PC-3 (cell line): ENCODE results near the gene SRRM3. TPM values are rescaled to one million over a fixed set of nuclear protein-coding genes. Genes with fewer than 3 reads are reported as not detected.
"Not testable (repeated sequence)": the region's sequence is repeated elsewhere in the genome, so short reads cannot be mapped to it uniquely, and the experiment has no call there.

ENCODE experiments used
- ATAC-seq: fragments of 200-7000 bp; cut with Tn5 transposase; 2 replicates; pipeline ENCODE4 v1.9.1; 2020; ENCODE audit warnings: mild to moderate bottlenecking, moderate library complexity
- Bru-seq: library from RNA; stranded (reverse); fragments of 400-500 nt; gene quantifications from one replicate; lab custom pipeline; 2021; lab: Mats Ljungman, UMichigan
- BruChase-seq, 2 experiments: library from RNA; stranded (reverse); fragments of 400-500 nt; gene quantifications; one replicate each; lab custom pipeline; 2021; lab: Mats Ljungman, UMichigan
- BruUV-seq: library from RNA; stranded (reverse); fragments of 400-500 nt; replicated peaks from 2 replicates; lab custom pipeline; 2021; lab: Mats Ljungman, UMichigan
- CTCF ChIA-PET: fragments of 300-600 bp; sonication (Branson Sonifier 250); formaldehyde crosslinking; loops from one replicate; lab custom pipeline; 2022; ENCODE audit warnings: antibody characterized with exemption; lab: Charles Lee
- POLR2A ChIA-PET: fragments of 300-600 bp; sonication (Branson Sonifier 250); formaldehyde crosslinking; loops from one replicate; lab custom pipeline; 2022; ENCODE audit warnings: antibody characterized with exemption; ENCODE audit not compliant: unreplicated experiment; lab: Charles Lee
- DNase-seq: peaks from one replicate; pipeline ENCODE4 v3.0.0-alpha.2; 2015
- H2AFZ ChIP-seq: fragments of 300-600 bp; sonication (generic); 2 replicates; pipeline ENCODE4 v1.6.0; 2016; ENCODE audit warnings: antibody characterized with exemption, low read length
- H3F3A ChIP-seq: fragments of 300-600 bp; sonication (generic); one replicate; pipeline ENCODE4 v1.6.0; 2017; ENCODE audit warnings: antibody characterized with exemption, low read length, control low read depth, mild to moderate bottlenecking; ENCODE audit not compliant: unreplicated experiment
- H3K27ac ChIP-seq: fragments of 300-600 bp; sonication (generic); 2 replicates; pipeline ENCODE4 v1.5.1; 2016; ENCODE audit warnings: mild to moderate bottlenecking, low read length
- H3K27me3 ChIP-seq: fragments of 300-600 bp; sonication (generic); 2 replicates; pipeline ENCODE4 v1.6.1; 2016; ENCODE audit warnings: low read length, mixed read lengths
- H3K36me3 ChIP-seq: fragments of 300-600 bp; sonication (generic); 2 replicates; pipeline ENCODE4 v1.6.1; 2016; ENCODE audit warnings: low read depth, mixed run types, low read length, mixed read lengths
- H3K4me1 ChIP-seq: fragments of 300-600 bp; sonication (generic); 2 replicates; pipeline ENCODE4 v1.5.1; 2016; ENCODE audit warnings: low read length; ENCODE audit not compliant: insufficient read depth
- H3K4me2 ChIP-seq: fragments of 300-600 bp; sonication (generic); 2 replicates; pipeline ENCODE4 v1.6.0; 2016; ENCODE audit warnings: low read length
- H3K4me3 ChIP-seq: fragments of 300-600 bp; sonication (generic); 2 replicates; pipeline ENCODE4 v1.5.1; 2016; ENCODE audit warnings: mild to moderate bottlenecking, low read length, mixed read lengths
- H3K79me2 ChIP-seq: fragments of 300-600 bp; sonication (generic); 2 replicates; pipeline ENCODE4 v1.6.1; 2017; ENCODE audit warnings: low read length, mixed read lengths
- H3K9ac ChIP-seq: fragments of 300-600 bp; sonication (generic); 2 replicates; pipeline ENCODE4 v1.6.0; 2016; ENCODE audit warnings: mild to moderate bottlenecking, low read length
- H3K9me2 ChIP-seq: fragments of 300-600 bp; sonication (generic); replicated peaks from 2 replicates; pipeline ENCODE4 v1.6.1; 2016; ENCODE audit warnings: mixed run types, low read length, mixed read lengths
- H3K9me3 ChIP-seq: fragments of 300-600 bp; sonication (generic); 2 replicates; pipeline ENCODE4 v1.6.1; 2016; ENCODE audit warnings: low read length, mixed read lengths
- H4K20me1 ChIP-seq: fragments of 300-600 bp; sonication (generic); 2 replicates; pipeline ENCODE4 v1.6.1; 2016; ENCODE audit warnings: low read length, mixed read lengths
- EZH2 ChIP-seq: fragments of 300-600 bp; sonication (generic); IDR thresholded peaks from one replicate; pipeline ENCODE4 v1.6.1; 2017; ENCODE audit warnings: antibody characterized with exemption, mild to moderate bottlenecking, low read length; ENCODE audit not compliant: unreplicated experiment
- EZH2phosphoT487 ChIP-seq: fragments of 300-600 bp; sonication (generic); IDR thresholded peaks from 2 replicates; pipeline ENCODE4 v1.6.1; 2018; ENCODE audit warnings: mild to moderate bottlenecking, antibody characterized with exemption, low read length, borderline replicate concordance
- intact Hi-C: fragments of 100-400 bp; cut with micrococcal nuclease; formaldehyde crosslinking; loops from 2 replicates; pipeline ENCODE4 v1.9.0; 2023
- long read RNA-seq: library from polyadenylated mRNA; unstranded; transcript quantifications from one replicate; pipeline ENCODE4 v2.0.0, GENCODE V29; 2021; ENCODE audit not compliant: unreplicated experiment
- total RNA-seq: library from RNA; depleted of rRNA; stranded (reverse); fragments of >200 nt; gene quantifications from 2 replicates; pipeline ENCODE4 v1.2.3, GENCODE V29; 2014; rRNA removed
- TF ChIP-seq, protein P1 (sequence below): fragments of 300-600 bp; sonication (generic); conservative IDR thresholded peaks from 2 replicates; pipeline ENCODE4 v1.5.1; 2017; ENCODE audit warnings: antibody characterized with exemption, low read depth, mild to moderate bottlenecking, low read length

The SRRM3 gene
- 0.66 and 3.2 TPM in 2 replicates for total RNA-seq
- Bru-seq, nascent RNA: percentile 9 among the genes with signal in this experiment
- BruChase-seq, experiment 1, labeled RNA remaining after a 6-hour chase: percentile 9 among the genes with signal in this experiment
- percentile 4 among the genes with signal in this experiment for BruChase-seq, experiment 2, labeled RNA remaining after a 2-hour chase
- long read RNA-seq, partial matches to known transcripts: 0 of 1 reads
- long read RNA-seq, other reads (novel, unspliced or antisense): 1 of 1 reads

GRCh38 chr7:76201732-76202665, at the start of gene SRRM3:
Gene SRRM3, plus strand, starts transcription at chr7:76201896. Its CDS starts 33,171 bp downstream, at chr7:76235067.
- H3K4me1 ChIP-seq: no peaks in the 10 kb centered on the region
- H3F3A ChIP-seq: no peaks in the 10 kb centered on the region
- ATAC-seq (peak; percentile 90), DNase-seq (peak; percentile 73)
- no peak within 1 kb of the TSS for H3K4me3 ChIP-seq
- no peaks in the 10 kb centered on the region for H4K20me1 ChIP-seq
- no peaks in the 10 kb centered on the region for H3K9me2 ChIP-seq
- H3K9ac ChIP-seq: no peak within 1 kb of the TSS
- ChIA-PET CTCF (interaction anchor here (0.5 kb wide), 1 partner anchor 31 kb away, joined by 3 read pairs; no protein-coding TSS in a partner anchor), POLR2A (no interaction called here)
- H3K9me3 ChIP-seq: no peaks in the 10 kb centered on the region
- no peaks in the 10 kb centered on the region for H3K36me3 ChIP-seq
- no peak within 1 kb of the TSS for H2AFZ ChIP-seq
- H3K27me3 ChIP-seq: peaks cover 15% of the 10 kb centered on the region
- no peak within 1 kb of the TSS for H3K27ac ChIP-seq
- H3K4me2 ChIP-seq: peak within 1 kb of the TSS; percentile 49; the same call in 1 of the 2 replicates
- intact Hi-C loops: no loop called here
- TF ChIP-seq, protein P1, sequence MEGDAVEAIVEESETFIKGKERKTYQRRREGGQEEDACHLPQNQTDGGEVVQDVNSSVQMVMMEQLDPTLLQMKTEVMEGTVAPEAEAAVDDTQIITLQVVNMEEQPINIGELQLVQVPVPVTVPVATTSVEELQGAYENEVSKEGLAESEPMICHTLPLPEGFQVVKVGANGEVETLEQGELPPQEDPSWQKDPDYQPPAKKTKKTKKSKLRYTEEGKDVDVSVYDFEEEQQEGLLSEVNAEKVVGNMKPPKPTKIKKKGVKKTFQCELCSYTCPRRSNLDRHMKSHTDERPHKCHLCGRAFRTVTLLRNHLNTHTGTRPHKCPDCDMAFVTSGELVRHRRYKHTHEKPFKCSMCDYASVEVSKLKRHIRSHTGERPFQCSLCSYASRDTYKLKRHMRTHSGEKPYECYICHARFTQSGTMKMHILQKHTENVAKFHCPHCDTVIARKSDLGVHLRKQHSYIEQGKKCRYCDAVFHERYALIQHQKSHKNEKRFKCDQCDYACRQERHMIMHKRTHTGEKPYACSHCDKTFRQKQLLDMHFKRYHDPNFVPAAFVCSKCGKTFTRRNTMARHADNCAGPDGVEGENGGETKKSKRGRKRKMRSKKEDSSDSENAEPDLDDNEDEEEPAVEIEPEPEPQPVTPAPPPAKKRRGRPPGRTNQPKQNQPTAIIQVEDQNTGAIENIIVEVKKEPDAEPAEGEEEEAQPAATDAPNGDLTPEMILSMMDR: peak; percentile 47
- no peak for TF ChIP-seq EZH2
- no peaks in the 10 kb centered on the region for H3K79me2 ChIP-seq
- no TSS peak for BruUV-seq

DNA sequence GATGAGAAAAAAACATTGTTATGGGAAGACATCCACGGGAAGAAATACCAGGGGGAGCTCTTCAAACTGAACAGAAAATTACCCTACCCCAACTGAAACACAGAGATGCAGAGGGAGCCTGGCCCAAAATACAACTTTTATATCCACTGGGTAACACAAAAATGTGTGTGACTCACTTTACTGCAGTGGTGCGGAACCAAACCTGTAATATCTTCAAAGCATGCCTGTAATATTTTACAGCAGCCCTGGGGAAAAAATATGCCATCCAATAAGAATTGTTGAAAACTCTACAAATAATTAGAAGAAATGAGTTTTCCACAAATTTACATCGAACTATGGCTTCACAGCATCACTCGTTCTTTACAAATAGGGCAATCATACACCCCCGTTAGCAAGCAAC, 49.8 kb upstream of the SRRM3 start:
- H3K4me3 ChIP-seq: no peak overlapping the region
- no peak overlapping the region for H3K9ac ChIP-seq
- POLR2A ChIA-PET: no interaction called here
- no peak overlapping the region for H3K27ac ChIP-seq
- DNase-seq: peak; percentile 26
- no peaks in the 10 kb centered on the region for H3K79me2 ChIP-seq
- intact Hi-C loops: no loop called here
- H3K36me3 ChIP-seq: no peaks in the 10 kb centered on the region
- TF ChIP-seq, protein P1: no peak
- TF ChIP-seq EZH2: no peak
- TF ChIP-seq EZH2phosphoT487: no peak
- no TSS peak for BruUV-seq
- H3K9me2 ChIP-seq: no peaks in the 10 kb centered on the region
- H2AFZ ChIP-seq: no peak overlapping the region
- CTCF ChIA-PET: no interaction called here
- no peaks in the 10 kb centered on the region for H3F3A ChIP-seq
- peak; percentile 49; the same call in 1 of the 2 replicates for ATAC-seq
- no peaks in the 10 kb centered on the region for H4K20me1 ChIP-seq
- H3K4me1 ChIP-seq: no peaks in the 10 kb centered on the region
- H3K9me3 ChIP-seq: no peaks in the 10 kb centered on the region
- no peaks in the 10 kb centered on the region for H3K27me3 ChIP-seq
- no peak overlapping the region for H3K4me2 ChIP-seq

GRCh38 chr7:76153571-76154230, 48.0 kb upstream of the SRRM3 start:
- H3K36me3 ChIP-seq, CTCF ChIA-PET, H3K9me2 ChIP-seq, H3K9ac ChIP-seq, H3K4me1 ChIP-seq, H4K20me1 ChIP-seq, H3K9me3 ChIP-seq, H2AFZ ChIP-seq, H3K27ac ChIP-seq, H3K79me2 ChIP-seq, BruUV-seq, H3K4me3 ChIP-seq, ATAC-seq, H3K27me3 ChIP-seq, H3K4me2 ChIP-seq, POLR2A ChIA-PET, H3F3A ChIP-seq, intact Hi-C loops, DNase-seq: not testable (repeated sequence)
